EH (cell line): ENCODE data around the gene STT3A.
"Not testable (repeated sequence)": the region's sequence is repeated elsewhere in the genome, so short reads cannot be mapped to it uniquely, and the experiment has no call there.

Experiments
- DNase-seq: peaks from one replicate; pipeline ENCODE4 v3.0.0-alpha.2; 2015; ENCODE audit warnings: low read depth

The STT3A gene

DNA sequence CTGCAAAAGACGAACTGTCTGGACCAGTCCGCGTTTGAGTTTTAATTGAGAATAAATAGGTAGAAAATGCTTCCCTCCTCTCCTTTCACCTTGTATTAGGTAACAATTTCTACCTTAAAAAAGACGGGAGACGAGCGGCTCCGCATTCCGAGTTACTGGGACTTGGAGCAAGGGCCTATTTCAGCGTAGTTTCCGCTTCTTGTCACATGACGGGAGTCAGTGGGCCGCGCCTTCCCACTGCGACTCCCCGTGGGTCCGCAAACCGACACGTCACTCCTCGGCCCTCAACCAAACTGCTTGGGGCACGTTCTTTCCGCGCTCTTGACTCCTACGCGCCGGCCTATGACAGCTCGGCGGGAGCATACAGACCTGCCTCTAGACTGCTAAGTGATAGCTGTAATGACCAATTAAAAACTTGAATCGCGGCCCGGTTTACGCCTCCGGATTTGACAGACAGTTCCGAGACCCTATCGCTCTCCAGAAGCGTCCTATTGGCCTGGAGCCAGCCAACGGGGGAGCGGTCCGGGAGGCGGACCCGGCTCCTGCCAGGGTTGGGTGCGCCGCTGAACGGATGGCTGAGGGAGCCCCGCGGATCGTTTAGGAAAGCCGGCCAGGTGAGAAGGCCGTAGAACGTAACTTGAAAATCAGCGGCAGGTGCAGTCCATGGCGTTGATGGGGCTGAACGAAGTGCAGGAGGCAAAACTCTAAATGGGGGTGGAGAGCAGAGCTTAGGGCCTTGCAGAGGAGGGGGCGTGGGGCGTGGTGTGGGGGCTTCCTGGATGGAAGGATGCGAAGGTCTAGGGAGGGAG is at the start of gene STT3A:
Gene STT3A (plus strand): TSS at position 548 of the 809 bp plus-strand sequence. CDS start 3,064 bp downstream, outside the sequence.
- peak; percentile 100 for DNase-seq

DNA sequence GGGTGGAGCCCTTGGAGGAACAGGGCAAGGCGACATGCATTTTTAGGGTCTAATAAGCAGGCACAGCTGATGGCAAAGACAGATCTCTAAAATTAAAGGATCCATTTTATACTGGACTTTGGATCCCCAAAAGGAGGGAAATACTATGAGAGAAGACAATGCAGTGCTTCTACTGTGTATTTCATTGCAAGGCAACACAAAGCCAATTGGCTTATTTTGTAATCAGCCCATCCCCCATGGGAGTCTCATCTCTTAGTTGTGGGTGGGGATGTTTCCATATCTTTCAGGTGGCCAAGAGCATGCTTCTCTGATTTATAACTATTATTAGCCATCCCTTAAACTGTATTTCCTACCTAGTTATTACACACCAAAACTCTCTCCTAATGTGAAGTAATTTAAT is 41.9 kb upstream of the STT3A start:
- DNase-seq, result no peak

DNA sequence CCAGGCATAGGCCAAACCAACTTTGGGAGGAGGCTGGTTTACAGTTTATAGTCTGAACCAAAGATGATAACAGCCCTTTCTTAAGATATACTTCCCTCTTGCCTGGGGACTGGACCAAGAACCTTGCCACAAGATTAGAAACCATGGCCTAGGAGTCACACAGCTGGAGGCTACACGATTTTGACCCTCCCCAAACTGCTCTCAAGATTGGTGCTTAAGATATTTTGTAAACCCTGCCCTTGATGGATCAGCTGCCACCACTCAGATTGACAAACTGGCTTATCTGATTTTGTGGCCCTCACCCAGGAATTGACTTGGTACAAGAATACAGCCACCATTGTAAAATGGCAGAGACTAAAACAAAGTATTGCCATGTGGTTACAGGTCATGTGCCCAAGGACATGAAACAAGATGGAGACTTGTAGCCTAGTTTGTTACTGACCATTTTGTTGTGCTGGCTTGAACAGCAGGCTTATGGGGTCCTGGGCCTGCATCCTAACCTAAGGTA is 40.8 kb upstream of the STT3A start:
- no peak for DNase-seq

DNA sequence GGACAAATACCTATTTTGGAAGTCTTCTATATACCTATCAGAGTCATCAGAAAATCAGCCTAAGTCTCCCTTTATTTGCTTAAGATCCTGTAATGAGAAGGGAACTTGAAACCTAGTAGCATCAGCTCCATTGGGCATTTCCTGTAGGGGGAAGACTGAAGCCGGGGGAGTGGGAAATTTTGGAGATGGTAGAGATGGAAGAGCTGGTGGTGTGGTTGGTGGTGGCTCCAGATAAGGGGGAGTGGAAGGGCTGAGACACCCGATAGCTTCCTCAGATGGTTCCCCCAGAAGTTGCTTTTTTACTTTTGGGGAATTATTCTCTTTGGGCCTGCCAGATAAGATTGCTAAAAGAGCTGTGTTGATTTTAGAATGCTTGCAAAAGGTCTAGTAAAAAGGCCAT is 39.7 kb upstream of the STT3A start:
- no peak for DNase-seq

DNA sequence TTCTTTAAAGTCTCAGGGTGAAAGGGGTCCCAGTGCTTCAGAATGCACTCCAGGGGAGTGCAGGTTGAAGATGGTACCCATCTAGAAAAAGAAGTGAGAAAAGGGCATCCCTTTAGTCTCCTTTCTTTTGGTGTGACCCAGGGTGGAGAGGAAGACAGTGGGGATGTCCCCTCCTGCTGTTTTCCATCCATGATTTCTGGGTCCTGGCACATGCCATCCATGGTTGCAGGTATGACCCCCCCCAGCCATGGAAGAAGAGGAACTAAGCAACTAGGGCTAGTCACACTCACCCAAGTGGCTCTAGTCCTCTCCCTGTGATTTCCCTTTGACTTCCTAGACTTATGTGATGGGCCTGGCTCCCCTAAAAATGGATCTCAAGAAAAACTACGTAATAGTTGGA is 39.3 kb upstream of the STT3A start:
- DNase-seq, result no peak

DNA sequence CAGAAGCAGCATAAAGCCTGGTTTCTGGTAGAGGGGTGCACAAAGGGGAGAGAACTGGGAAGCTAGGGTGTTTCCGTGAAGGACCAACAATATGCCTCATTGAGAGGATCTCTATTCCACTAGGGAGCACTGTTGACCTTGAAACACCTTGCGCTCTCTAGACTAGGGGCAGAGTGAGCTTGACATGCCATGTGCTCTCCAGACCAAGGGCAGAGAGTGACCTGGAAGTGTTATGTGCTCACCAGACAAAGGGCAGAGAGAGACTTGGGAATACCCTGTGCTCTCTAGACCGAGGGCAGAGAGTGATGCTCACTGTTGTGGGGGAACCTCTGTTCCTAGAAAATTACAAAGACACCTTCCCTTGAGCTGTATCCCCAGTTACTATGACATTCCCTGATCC is 38.6 kb upstream of the STT3A start:
- no peak for DNase-seq

DNA sequence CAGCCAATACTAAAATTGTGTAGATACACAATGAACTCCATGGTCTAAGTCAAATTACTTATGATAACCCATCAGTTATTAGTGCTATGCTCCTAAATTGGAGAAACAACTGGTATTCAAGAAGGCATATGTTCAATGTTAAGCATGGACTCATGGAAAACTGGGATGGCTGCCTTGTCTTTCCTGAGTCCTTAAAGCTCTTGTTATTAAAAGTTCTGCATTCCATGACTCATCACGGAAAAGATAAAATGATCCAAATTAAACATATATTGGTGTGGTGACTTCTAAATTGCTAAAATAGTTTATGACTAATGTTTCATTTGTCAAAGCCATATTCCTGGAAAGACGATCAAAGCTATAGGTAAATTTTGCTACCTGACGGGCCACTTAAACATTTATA is 32.8 kb upstream of the STT3A start:
- DNase-seq, result peak; percentile 19

DNA sequence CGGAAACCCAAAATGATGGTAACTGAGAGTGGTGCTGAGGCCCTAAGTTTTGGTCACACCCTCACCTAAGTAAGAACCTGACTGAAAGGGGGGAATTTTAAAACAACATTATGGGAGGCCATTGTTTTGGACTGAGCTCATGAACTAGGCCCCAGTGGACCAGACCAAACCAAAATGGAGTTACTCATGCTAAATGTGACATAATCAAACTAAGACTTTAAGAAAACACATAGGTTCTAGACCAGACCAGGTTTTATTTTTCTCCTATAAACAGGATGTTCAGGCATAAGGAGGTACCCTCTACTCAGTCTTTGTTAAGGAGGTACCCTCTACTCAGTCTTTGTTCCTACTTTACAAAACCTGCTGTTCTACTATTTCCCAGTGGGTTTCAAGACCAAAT is 30.7 kb upstream of the STT3A start:
- no peak for DNase-seq

DNA sequence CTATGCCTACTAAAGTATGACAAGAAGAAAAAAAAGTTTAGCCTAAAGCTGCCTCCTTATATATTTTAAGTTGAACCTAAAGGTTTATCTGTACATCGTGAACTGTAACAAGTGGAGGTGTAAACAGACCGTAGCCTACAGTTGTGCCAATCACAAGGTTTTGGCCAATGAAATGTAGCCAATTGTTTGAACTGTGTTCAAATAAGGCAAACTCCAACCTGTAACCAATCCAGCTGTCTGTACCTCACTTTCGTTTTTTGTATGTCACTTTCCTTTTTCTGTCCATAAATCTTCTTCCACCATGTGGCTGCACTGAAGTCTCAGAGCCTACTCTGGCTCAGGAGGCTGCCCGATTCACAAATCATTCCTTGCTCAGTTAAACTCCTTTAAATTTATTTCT is 30.2 kb upstream of the STT3A start:
- no peak for DNase-seq

DNA sequence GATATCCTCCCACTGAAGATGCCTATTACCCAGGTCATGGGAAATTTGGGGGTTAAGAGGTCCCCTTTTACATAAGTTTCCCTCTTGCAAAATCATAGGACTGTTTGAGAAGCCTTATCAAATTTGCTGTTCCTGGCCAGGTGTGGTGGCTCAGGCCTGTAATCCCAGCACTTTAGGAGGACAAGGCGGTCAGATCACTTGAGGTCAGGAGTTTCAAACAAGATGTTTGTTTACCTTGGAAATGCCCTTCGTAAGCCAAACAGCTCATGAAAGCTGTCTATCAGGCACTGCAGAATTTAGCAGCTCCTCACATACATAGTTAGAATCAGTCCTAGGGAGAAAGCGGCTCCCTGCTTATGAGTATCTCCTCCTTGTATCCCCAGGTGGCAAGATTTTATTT is 28.3 kb upstream of the STT3A start:
- no peak for DNase-seq

DNA sequence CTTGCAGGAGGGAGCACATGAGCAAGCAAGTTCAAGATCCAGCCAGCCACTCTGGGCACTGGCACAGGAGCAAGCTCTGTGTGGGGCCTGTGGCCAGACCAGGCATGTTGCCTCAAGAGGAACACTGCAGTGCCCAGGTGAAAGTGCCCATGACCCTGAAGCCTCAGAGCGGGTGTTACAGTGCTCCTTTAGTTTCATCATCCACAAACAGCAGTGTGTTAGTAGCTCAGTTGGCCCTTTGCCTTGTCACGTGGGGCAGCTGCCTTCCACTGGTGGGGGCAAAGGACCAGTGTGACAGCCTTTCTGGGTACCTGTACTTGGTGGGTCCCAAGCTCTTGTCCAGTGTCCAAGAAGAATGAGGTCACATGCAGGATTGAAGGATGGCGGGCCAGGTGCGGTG is 26.4 kb upstream of the STT3A start:
- DNase-seq, result no peak

DNA sequence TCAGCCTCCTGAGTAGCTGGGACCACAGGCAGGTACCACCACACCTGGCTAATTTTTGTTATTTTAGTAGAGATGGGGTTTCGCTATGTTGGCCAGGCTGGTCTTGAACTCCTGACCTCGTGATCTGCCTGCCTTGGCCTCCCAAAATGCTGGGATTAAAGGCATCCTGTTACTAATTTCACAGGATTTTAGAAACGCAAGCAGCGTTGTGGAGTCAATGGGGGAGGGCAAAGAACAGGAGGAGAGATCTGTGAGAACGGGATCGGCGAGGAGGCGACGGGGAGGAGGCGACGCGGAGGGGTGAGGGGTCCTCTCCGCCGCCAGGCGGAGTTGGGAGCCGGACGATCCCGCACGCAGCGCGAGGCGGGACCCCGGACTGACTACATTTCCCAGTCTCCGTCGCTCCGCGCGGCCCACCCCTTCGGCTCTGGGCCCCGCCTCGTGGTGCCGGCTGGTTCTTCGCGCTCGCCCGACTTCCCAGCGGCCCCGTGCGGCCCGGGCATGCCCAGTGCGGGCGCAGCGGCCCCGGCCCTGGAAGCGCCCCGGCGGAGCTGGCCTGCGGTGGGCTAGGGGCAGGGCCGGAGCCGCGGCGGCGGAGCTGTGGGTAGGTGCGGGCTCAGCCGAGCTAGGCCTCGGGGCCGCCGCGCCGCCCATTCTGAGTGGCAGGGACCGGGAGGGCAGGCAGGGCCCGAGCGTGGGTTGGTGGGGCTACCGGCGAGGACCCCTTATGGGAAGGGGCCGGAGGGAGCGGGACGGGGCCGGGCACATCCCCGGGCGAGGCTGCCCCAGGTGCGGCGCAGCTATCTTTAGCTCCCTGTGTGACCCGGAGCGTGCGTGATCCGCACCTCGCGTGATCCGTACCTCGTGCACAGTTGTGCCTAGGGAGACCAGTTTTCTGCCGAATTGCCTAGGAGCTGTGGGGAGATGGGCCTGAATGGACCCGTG is 23.4 kb upstream of the STT3A start, which contains the start of gene EI24:
Gene EI24 (plus strand): TSS at position 508 of the 945 bp plus-strand sequence. CDS start 3,051 bp downstream, outside the sequence.
- DNase-seq, result peak; percentile 94

DNA sequence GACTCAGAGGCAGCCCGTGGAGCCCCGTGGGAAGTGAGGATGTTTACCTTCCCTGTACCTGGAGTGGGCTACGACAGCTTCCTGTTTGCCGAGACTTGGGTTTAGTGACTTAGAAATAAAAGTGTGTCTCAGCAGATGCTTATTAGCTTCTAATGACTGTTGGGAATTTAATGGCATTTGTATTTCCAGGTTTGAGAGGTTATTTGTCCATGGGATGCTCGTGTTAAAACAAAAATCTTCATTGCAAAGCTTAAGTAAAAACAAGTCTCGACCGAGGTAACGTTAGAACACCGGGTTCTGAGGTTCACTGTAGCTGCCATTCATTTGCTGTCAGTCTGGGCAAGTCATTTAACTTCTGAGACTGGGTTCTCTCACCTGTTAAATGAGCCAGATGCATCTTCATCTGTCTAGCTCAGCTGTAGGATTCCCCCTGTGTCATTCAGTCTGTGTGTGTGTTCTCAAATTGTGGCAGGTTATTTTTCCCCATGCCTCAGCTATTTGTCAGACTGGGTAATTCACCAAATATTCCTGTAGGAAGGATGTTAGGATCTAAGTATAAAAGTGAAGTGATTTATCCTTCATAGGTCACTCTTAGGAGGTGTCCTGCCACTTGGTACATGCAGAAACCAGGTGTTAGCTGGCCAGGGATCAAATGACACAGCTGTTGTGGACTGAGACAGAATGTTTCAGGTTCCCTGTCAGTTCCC is 22.6 kb upstream of the STT3A start:
- DNase-seq, result peak; percentile 32

DNA sequence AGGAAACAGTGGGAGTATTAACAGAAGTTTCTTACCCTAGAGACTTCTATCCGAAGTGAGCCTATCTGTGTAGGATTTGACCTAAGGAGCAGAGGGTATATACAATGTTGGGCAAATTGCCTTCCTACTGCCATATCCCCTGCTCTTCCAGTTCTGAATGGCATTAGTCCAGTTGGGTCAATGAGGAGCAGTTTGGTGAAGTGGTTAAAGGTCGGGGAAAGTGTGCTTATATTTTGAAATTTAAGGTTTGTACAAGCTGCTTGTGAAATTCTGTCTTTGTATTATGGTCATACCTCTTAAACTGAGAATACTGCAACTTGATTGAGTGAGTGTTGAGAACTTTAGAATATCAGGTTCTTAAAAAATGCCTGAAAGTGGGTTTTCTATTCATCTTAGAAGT is 21.7 kb upstream of the STT3A start:
- DNase-seq, result no peak

DNA sequence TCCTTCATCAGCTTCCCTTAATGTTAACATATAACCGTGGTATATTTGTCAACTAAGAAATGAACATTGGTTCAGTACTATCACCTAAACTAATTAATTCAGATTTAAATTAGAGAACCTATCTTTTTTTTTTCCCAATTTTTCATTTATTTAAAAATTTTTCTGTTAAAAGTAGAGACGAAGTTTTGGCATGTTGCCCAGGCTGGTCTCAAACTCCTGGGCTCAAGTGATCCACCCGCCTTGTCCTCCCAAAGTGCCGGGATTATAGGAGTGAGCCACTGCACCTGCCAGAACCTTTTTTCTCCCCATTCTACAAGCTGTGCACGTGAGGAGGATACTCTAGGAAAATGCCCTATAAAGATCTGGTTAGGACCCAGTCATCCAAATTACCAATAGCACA is 19.7 kb upstream of the STT3A start:
- no peak for DNase-seq

DNA sequence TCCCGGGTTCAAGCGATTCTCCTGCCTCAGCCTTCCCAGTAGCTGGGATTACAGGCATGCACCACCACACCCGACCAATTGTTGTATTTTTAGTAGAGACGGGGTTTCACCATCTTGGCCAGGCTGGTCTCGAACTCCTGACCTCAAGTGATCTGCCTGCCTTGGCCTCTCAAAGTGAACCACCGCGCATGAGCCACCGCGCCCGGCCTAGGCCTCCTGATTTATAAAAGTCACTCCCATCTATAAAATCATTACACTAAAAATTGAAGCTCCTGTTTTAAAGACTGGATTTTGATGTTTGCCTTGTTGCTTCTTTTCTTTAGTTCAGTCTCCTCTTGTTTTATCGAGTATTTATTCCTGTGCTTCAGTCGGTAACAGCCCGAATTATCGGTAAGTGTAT is 15.5 kb upstream of the STT3A start:
- not testable (repeated sequence) for DNase-seq

DNA sequence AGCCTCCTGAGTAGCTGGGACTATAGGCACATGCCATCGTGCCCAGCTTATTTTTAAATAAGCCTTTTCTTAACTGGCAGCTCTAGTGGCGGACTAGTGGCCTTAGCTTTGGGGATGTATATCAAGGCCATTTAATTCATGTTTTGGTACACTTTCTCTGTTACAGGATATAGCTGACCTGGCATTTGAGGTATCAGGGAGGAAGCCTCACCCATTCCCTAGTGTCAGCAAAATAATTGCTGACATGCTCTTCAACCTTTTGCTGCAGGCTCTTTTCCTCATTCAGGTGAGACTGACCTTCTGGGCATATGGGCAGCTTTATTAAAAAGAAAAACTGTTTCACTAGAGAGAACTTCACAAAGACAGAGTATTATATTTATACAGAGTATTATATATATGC is 13.9 kb upstream of the STT3A start:
- DNase-seq, result no peak

DNA sequence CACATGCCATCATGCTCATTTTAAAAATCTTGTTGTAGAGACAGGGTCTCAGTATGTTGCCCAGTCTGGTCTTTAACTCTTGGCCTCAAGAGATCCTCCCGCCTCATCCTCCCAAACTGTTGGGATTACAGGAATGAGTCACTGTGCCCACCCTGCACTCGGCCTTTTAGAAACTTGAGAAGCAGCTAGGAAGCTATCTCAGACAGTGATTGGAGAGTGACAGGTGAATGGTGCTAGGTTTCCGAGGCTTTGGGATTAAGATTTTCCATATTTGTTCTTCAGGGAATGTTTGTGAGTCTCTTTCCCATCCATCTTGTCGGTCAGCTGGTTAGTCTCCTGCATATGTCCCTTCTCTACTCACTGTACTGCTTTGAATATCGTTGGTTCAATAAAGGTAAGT is 12.8 kb upstream of the STT3A start:
- no peak for DNase-seq

DNA sequence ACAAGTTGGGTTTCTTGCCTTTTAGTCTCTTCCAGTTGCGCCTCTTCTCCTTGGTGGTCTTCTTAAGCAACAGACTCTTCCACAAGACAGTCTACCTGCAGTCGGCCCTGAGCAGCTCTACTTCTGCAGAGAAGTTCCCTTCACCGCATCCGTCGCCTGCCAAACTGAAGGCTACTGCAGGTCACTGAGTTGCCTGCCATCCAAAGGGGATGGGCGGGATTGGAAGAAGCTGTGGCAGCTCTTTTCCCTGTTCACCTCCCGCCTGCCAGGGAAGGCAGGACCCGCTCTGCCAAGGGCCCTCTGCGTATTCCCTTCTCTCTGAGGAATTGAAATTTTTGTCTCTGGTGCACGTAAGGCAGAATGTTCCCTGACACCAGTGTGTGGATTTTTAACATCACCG is 9.2 kb upstream of the STT3A start:
- no peak for DNase-seq

DNA sequence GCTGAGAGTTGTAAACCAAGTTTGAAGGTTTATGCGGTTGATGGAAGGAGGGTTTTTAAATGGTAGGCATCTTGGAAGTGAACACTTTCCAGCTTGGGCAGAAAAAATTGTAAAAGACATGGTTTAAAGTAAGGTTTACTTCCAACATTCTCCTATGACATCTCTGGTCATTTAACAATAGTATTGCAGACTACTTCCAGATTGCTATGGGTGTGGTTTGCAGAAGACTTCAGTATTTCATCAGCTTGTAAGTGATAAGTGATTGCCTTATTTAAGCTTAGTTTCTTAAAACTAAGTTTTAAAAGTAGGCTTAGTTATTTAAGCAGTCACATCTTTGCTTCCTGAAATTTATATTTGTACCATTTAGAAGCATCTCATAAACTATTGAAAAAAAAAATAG is 7.2 kb upstream of the STT3A start:
- DNase-seq, result no peak

DNA sequence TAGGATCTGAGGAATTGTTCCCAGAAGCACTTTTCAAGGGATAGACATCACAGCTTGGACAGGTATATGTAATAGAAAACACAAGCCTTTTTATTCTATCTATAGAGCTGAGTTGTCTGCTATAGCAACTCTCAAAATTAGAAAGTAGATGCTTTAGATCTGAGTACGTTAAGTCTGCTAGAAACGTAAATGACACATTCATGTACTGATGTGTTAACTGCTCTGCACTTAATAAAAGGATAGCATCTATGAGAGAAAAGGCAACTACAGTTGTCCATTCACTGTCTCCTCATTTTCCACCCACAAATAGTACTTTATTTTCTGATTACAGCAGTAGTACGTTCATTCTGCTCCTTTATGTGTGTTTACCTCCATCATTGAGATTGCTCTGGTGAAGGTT is 6.0 kb upstream of the STT3A start:
- DNase-seq, result no peak

DNA sequence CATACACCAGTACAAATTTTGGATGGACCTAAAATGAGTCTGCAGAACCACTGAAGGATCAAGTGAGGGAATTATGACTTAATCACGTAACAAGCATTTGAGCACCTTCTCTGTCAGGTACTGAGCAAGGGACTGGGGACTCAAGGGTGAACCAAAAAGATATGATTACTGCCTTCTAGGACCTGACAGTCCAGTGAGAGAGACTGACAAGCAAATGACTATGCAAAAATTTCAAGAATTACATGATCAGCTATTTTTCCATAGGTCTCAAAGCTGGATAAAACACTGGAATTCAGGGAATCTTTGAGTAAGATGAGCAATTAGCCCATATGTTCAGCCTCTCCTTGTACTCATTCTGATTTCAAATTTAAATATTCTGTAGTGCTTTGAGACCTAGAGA is 5.2 kb upstream of the STT3A start:
- no peak for DNase-seq
